ENCODE measurements around the gene INSC.
"Not testable (repeated sequence)": the region's sequence is repeated elsewhere in the genome, so short reads cannot be mapped to it uniquely, and the experiment has no call there.

Gene INSC, protein sequence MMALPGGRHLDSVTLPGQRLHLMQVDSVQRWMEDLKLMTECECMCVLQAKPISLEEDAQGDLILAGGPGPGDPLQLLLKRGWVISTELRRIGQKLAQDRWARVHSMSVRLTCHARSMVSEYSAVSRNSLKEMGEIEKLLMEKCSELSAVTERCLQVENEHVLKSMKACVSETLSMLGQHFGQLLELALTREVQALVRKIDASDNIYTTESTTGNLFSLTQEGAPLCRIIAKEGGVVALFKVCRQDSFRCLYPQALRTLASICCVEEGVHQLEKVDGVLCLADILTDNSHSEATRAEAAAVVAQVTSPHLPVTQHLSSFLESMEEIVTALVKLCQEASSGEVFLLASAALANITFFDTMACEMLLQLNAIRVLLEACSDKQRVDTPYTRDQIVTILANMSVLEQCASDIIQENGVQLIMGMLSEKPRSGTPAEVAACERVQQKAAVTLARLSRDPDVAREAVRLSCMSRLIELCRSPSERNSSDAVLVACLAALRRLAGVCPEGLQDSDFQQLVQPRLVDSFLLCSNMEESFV

DNA sequence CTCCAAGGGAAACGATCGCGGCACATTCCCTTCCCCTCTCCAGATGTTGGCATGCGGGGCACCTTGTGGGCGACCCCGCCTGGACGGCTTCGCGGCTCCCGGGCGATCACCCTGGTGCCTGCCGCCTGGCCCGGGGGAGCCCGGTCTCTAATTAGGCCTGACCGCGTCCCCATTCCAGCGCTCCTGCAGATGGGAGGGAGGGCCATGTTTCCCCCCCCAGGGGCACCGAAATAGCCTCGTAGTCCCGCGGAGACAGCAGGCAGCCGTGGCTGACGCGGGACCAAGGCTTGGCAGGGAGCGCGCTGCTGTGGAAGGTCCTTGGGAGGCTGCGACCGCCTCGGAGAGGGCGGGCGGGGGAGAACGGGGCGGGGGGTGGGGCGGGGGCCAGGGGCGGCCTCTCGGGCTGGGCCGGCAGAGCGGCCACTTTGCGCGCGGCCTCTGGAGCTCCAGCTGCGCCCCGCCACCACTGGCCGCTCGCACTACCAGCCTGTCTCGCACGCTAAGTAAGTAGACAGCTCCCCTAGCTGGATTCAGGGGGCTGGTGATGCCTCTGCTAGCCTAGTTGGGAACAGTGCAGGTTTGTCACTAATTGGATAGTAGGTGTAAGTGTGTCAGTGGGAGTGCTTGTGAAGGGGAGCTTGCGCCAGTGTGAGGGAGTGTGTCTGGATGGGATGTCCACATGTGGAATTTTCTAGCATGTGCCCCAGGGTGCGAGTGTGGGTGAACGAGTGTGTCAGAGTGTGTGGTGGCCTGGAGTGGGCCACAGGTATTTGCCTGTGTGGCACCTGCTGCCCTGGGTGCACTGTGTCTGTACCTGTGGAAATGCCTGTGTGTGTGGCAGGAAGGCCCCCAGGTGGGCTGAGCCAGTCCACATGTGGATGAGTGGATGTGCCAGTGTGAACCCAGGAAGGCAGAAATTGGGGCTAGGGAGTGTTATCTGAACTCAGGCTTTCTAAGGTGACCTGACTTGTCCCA, at the start of gene INSC:
Gene INSC, plus strand, starts transcription at position 423 of the 975 bp plus-strand sequence. CDS start 34,252 bp downstream, outside the sequence.
- no peak for DNase-seq (ENCODE audit: low read depth)

DNA sequence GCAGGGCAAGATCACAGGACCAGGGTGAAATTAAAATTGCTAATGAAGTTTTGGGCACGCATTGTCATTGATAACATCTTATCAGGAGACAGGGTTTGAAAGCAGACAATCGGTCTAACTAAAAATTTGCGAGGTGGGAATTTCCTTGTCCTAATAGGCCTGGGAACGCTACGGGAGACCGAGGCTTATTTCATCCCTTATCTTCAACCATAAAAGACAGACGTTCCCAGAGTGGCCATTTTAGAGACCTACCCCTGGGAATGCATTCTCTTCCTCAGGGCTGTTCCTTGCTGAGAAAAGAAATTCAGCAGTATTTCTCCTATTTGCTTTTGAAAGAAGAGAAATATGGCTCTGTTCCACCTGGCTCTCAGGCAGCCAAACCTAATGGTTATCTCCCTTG, 45.0 kb upstream of the INSC start:
- DNase-seq (ENCODE audit: low read depth): not testable (repeated sequence)

DNA sequence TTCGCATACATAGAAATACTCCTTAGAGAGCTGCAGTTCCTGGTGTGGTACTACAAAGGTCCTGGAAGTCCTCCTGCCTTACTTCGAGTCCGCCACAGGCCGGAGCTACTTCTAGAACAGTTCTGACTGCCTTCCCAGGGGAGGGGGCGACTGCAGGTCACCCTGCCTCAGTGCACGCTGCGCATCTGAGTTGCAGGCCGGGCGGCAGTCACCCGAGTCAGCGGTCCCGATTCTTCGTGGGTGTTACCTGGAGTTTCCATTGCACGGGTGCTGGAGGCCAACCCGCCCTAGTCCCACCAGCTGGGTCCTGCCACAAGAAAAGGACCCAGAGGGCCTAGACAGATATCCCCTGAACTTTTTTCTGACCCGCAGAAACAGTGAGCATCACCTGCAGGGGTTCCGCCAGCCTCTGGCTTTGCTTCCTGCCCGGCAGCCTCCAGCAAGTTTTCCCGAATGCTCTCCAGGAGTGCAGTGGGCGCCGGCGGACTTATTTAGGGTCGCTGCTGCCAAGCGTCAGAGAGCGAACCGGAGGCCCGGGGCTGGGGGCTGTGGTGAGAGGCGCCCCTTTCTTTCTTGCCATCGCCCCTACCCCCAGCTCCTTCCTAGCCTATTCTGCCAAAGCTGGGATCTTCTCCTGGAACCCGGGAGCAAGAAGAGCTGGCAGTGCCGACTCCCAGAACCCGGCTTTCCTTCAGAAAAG, 43.0 kb upstream of the INSC start:
- no peak for DNase-seq (ENCODE audit: low read depth)

DNA sequence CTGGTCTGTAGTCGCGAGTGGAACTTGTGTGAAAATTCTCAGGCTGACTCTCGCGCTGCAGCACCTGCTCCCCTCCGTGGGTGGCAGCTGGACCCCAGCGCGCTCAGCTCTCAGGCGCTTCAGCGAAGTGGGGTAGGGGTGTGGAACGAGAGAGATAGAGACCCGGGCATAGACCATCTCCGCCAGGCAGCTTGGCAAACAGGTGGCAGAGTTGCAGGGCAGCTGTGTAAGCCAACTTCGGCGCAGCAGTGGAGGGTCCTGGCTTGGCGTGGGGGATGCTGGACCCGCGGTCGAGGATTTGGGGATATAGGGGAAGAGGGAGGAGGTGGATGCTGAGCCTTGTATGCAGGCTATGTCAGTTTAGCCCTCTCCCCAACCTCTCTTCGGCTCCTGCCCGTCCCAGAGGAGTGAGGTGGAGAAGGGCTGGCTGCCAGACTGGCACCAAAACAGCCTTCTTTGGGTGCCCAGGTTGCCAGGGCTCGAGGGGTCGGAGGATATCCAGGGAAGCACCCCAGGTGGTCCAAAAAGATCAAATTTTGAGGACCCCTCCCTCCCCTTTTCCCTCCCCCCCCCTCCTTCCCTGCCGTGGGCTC, 42.1 kb upstream of the INSC start:
- no peak for DNase-seq (ENCODE audit: low read depth)

DNA sequence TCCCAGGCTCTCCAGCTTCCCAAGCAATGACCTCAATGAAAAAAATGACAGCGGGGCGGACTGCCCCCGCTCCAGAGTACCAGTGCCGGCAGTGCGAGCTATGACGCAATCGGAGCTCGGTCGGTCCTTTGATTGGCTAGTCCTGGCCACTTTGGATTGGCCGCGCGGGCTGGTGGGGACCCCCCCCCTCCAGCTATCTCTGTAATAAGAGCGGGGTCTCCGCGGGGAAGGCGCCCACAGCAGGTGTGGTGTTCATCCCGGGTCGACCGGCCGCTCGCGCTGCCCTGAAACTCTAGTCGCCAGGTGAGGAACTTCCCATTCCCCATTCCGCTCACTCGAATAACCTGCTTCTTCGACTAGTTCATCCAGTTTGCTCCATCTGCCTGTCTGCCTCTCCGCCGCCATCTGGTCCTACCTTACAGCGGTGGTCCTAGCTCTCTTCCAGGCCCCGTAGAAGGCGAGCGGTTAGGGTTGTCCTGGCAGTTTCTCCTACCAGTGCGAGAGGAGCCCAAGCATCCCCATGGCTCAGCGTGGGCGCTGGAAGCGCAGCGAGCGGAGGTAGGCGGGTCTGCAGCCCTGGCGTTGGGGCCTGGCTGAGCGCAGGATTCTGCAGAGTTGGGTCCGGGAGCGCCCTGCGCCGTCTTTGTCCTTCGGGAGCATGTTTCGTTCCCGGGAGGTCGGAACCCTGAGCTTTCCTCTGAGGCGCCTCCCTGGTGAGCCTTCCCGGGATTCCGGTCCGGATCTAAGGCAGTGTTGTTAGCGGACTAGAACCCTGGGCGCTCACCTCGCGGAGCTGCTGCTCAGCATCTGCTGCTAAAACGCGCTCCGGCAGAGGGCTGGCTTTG, 41.1 kb upstream of the INSC start, which contains the start of gene CALCB:
Gene CALCB, plus strand, starts transcription at position 233 of the 845 bp plus-strand sequence. CDS start 1,126 bp downstream, outside the sequence.
- DNase-seq (ENCODE audit: low read depth): no peak

DNA sequence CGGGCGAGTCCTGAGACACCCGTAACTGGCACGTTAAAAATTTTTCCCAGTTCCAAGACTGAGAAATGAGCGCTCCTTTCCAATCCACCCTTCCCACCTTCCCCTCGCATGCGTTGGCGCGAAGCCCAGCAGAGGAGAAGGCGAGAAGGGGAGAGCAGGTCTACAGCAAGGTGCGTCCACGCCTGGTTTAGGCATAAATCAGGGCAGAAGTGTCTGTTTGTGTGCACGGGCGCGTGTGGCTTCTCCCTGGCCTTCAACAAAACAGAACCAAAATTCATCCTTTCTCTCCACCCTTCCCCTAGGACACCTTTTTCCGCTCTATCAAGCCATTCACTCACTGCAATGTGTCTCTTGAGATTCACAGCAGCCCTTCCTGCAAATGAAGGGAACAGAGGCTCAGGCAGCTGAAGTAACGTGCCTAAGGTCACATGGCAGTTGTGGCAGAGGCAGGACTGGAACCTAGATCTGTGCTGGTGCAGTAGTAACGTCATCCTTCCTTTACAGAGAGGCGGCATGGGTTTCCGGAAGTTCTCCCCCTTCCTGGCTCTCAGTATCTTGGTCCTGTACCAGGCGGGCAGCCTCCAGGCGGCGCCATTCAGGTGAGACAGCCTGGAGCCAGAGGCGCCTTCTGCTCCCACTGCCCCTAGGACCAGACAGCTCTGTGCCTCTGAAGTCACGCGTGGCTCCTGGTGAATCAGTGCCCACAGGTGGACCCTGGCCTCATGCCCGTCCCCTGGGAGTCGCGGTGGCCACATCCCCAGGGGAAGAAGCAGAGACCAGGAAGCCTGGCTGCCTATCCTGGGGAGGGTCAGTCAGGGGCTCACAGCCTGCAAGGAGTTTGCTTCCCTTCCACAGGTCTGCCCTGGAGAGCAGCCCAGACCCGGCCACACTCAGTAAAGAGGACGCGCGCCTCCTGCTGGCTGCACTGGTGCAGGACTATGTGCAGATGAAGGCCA, 40.2 kb upstream of the INSC start:
- DNase-seq (ENCODE audit: low read depth): peak; percentile 76

DNA sequence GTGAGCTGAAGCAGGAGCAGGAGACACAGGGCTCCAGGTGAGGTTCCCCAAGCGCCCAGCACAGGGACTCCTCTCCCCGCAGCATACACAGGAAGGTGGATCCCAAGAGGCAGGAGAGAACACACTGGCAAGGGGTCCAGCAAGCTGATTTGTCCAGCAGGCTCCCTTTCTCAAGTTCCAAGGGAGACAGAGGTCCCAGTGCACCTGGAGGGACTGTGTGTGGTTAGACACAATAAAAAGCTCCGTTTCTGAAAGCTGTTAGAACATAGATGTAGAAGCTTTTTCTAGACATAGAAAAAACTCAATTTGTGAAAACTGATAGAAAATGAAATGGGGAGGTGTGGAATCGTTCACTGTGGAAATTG, 39.6 kb upstream of the INSC start:
- DNase-seq (ENCODE audit: low read depth): no peak

DNA sequence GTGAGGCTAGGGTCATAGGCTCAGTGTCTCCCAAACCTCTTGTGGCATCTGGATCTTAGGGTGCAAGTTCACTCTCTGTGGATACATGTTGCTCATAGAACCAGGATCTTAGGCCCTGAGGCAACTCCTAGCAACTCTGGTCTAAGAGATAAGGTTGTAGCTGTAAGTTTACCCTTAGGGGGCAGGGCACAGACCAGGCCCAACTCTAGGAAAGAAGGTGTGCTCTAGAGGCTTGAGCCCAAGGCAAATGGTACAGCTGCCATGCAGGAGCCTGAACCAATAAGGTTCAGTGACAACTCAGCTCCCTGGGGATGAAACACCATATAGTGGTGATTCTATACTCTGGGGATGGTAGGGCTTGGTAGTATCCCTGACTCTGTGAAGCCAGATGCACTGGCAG, 23.5 kb upstream of the INSC start:
- no peak for DNase-seq (ENCODE audit: low read depth)

DNA sequence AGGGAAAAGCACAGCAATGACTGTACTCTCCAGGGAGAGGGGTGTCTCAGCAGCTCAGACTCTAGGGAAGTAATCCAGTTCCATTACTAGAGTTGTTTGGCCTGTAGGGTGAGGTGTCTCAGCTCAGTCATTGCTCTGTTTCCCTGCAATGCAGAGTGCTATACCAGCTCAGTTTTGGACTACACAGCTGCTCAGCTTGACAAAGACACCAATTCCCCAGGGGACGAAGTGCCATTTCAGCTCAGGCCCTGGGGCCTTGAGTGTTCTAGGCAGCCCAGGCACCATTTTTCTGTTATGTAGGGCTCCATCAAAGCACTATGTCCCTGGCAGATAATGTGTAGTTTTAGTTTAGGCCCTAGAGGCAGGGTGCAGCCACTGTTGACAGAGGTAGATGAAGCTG, 23.1 kb upstream of the INSC start:
- DNase-seq (ENCODE audit: low read depth): no peak

DNA sequence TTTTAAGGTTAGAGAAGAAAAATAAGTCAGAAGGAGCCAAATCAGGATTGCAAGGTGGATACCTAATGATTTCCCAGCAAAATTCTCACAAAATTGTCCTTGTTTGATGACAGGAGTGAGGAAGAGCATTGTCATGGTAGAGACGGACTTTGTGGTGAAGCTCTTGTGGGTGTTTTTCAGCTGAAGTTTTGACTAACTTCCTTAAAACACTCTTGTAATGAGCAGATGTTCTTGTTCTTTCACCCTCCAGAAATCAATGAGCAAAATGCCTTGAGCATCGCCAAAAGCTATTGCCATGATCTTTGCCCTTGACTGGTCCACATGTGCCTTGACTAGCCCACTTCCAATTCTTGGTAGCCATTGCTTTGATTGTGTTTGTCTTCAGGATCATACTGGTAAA, 21.3 kb upstream of the INSC start:
- DNase-seq (ENCODE audit: low read depth): no peak

DNA sequence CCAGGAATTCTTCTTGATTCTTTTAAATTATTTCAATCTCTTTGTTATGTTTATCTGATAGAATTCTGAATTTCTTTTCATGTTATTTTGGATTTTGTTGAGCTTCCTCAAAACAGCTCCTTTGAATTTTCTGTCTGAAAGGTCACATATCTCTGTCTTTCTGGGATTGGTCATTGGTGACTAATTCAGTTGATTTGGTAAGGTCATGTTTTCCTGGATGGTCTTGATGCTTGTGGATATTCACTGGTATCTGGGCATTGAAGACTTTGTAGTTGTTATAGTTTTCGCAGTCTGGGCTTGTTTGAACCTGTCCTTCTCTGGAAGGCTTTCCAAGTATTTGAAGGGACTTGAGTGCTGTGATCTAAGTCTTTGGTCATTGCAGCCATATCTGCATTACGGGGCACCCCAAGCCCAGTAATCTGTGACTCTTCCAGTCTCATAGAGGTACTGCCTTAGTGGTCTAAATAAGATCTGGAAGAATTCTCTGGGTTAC, 18.9 kb upstream of the INSC start:
- DNase-seq (ENCODE audit: low read depth): no peak

DNA sequence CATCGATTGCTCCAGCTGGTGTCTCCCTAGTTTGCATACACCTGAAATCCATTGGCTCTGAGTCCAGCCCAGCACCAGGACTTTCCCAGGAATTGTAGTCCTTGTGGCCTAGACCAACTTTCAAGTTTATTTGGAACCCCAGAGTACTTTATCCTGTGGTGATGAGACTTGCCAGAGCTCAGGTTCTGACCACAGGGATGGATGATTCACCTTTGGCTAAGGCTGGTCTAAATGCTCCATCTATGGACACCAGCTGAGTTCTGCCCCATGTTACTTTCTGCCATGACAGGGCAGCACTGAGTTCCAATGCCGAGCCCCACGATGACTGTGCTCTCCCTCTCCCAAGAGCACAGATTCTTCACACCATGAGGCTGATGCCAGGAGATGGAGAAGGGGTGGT, 17.3 kb upstream of the INSC start:
- DNase-seq (ENCODE audit: low read depth): no peak

DNA sequence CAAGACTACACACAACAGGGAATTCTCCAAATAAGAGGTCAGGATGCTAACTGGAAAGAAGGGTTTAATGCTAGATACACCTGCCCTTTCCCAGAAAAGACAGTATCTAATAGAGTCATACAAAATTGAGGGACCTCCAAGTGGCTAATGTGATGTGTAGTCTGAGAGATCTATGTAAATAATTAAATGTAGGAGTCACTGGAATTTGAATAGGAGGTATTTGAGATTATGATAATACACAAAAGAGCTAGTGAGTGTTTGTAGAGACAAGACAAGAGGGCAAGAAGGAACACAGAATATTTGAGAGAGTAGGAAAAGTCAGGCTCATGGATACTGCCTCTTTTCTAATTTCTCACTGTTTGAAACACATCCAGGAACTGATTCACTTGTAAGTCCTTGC, 15.5 kb upstream of the INSC start:
- DNase-seq (ENCODE audit: low read depth): no peak

DNA sequence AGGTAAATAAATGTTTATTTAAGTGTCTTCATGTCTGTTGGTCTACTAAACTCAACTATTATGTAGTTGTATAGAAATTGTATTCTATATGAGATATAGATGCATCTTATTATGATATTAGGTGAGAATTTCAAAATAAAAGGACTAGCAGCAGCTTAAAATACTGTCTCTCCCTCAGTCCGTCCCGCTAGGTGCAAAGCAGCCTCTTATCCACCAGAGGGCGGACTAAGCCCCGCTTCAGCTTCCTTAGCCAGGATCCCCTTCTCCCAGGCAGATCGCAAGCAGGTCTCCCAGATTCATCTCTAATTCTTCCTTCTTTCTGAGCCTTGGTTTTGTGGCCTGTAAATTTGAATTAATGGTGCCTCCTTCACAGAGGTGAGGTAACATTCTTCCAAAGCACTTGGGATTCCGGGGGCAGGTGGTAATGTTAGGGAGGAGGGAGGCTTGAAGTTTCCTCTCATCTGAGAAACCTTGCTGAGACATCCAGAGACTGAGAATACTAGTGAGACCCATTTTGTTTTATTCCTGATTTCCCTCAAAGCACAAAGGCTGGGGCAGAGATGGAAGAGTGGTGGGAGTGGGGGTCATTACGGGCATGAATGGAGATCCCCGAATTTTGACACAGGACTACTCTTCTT, 13.5 kb upstream of the INSC start:
- DNase-seq (ENCODE audit: low read depth): peak; percentile 21

DNA sequence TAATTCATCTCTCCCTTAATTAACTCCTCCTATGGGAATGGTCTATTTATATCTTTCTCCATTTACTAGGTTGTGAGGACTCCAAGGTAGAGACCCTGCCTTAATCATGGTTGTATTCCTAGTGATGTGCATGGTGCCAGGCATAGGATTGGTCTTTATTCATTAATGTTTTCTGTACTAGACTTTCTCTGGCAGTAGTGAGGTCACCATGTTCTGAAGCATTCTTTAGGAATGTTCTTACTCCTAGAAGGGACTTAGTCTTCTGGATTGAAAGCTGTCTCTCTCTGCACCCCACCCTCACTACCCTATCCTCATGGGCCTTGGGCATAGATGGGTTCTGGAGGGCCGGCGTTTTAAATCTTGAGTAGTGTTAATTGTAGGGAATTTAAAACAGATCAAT, 10.6 kb upstream of the INSC start:
- DNase-seq (ENCODE audit: low read depth): no peak

DNA sequence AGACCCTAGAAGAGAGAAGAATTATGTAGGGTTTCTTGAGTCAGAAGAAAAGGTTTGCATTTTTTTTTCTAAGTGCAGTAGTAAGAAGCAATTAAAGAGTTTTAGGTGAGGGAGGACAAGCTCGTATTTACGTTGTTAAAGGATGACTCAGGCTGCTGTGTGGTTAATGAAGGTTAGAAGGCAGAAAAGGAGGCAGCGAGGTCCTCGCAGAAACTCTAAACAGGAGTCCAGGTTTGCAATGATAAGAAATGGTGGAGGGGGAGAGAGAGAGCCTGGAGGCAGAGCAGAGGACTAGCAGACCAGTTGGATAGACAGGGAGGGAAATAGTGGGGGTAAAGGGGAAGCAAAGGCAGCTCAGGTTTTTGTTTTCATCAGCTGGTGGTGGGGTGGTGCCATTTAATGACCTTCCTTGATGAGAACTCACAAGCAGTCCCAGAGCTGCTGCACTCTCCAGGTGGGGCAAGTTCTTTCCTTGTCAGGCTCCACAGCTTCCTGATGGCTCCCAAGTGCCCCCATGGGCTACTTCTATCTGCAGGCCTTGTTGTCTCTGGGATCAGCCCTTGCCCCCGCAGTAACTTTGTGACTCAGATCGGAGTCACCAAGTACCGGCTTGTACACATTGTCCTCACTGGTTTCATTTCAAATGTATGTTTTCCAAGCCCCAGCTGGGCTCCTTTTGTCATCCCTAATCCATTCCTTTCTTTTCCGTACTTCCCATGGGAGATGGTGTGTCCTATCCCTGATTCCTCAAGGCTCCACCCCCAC, 8.3 kb upstream of the INSC start:
- DNase-seq (ENCODE audit: low read depth): no peak

DNA sequence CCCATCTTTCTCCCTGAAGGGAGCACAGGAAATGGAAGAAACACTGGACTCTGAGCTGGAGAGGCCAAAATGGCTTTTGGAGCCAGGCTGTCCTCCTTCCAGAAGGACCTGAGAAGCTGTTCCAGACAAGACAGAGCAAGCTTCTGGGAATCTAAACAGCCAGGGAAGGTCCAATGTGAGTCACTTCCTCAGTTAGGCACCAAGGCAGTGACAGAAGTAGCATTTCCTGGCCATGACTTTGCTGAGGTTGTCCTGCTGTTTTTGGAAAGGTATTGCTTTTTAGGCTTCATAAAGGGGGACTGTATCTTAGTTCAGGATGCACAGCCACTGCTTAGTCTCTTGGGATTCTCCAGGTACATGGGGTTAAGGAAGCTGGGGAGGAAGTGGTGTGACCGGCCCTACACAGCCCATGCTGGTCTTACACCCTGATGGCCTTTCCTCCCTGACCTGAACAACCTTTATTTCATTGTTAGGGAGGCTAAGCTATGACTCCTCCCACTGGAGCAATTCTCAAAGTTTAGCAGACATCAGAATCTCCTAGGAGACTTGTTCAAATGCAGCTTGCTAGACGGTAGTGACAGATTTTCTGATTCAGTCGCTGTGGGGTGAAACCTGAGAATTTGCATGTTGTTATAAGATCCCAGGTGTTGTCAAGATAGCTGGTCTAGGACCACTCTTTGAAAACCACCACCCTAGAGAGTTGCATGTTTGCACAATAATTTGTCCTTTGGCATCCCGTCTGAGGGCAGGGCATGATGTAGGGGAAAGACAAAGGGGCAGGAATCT, 6.8 kb upstream of the INSC start:
- DNase-seq (ENCODE audit: low read depth): no peak

All from stimulated activated CD8-positive, alpha-beta memory T cell treated with anti-CD3 and anti-CD28 coated beads, Interleukin-15, amount 100 ng/mL, for 1 hour (primary cell).